Keratinocyte (primary cell): ENCODE measurements around the gene OCIAD2.

Experiments used
- CTCF ChIP-seq, 3 experiments: IDR thresholded peaks in 1 of 3; conservative IDR thresholded peaks in 1 of 3; optimal IDR thresholded peaks in 1 of 3; 2 replicates in 2 of 3; 3 replicates in 1 of 3; pipeline versions ENCODE3 to v1.5.1; 2011; ENCODE audit warnings: low read length in 3 of 3, mild to moderate bottlenecking in 3 of 3, moderate library complexity in 2 of 3, control low read depth in 1 of 3, inconsistent platforms in 1 of 3; ENCODE audit not compliant: insufficient read depth in 2 of 3; ENCODE audit errors: extremely low read depth in 1 of 3
- EZH2 ChIP-seq: IDR thresholded peaks from one replicate; pipeline ENCODE4 v1.6.1; 2012; ENCODE audit warnings: inconsistent platforms, mild to moderate bottlenecking, low read length, moderate library complexity

GRCh38 chr4:48945981-48946380 lies 39.4 kb upstream of the OCIAD2 start:
- no peak for TF ChIP-seq CTCF (optimal IDR thresholded peaks at IDR 0.05 in 1 of 3, IDR thresholded peaks at IDR 0.05 in 1 of 3, conservative IDR thresholded peaks at IDR 0.05 in 1 of 3; ENCODE audit: extremely low read depth in 1 of 3, insufficient read depth in 2 of 3, low read length in 3 of 3)
- TF ChIP-seq EZH2 = no peak
